ENCODE data around the gene LRRC14B.

- TF ChIP-seq POLR2A (IDR thresholded peaks at IDR 0.05), result no peak
- TF ChIP-seq CTCF (IDR thresholded peaks at IDR 0.05), result no peak
- TF ChIP-seq POLR2AphosphoS5 (IDR thresholded peaks at IDR 0.05), result peak in 1 of 3 donors; percentile 27
- TF ChIP-seq EP300 (IDR thresholded peaks at IDR 0.05), result no peak
Observed at GRCh38 chr5:149745-150485, 41.4 kb upstream of the LRRC14B start.
